Activated T-helper 17 cell treated with anti-CD3 and anti-CD28 coated beads, Interleukin-2, amount 50 U/mL, for 72 hours (primary cell): Measurements from ENCODE around the gene CRABP2. TPM values are rescaled to one million over a fixed set of nuclear protein-coding genes. Genes with fewer than 3 reads are reported as not detected.

Experiments
- ATAC-seq: fragments of 150-1000 bp; cut with Tn5 transposase; replicated peaks from 2 replicates; pipeline ENCODE4 v1.10.0; 2021; ENCODE audit warnings: mild to moderate bottlenecking, moderate library complexity
- H3K27ac Mint-ChIP-seq: one replicate; pipeline ENCODE4 v1.8.0; 2022; ENCODE audit warnings: mixed read lengths
- H3K27me3 Mint-ChIP-seq: one replicate; pipeline ENCODE4 v1.8.0; 2022; ENCODE audit warnings: mixed read lengths
- H3K36me3 Mint-ChIP-seq: one replicate; pipeline ENCODE4 v1.8.0; 2022; ENCODE audit warnings: low read depth, mild to moderate bottlenecking, mixed read lengths
- H3K4me1 Mint-ChIP-seq: one replicate; pipeline ENCODE4 v1.8.0; 2022; ENCODE audit warnings: mixed read lengths
- H3K4me3 Mint-ChIP-seq: one replicate; pipeline ENCODE4 v1.8.0; 2022; ENCODE audit warnings: mild to moderate bottlenecking, mixed read lengths
- H3K9me3 Mint-ChIP-seq: one replicate; pipeline ENCODE4 v1.8.0; 2022; ENCODE audit warnings: mixed read lengths
- total RNA-seq, 2 donors: library from RNA; stranded (reverse); gene quantifications; one replicate each; pipeline ENCODE4 v1.2.3, GENCODE V29; 2022

The CRABP2 gene
- 1 to 10 TPM; 2.2 to 4.4 TPM for total RNA-seq

DNA sequence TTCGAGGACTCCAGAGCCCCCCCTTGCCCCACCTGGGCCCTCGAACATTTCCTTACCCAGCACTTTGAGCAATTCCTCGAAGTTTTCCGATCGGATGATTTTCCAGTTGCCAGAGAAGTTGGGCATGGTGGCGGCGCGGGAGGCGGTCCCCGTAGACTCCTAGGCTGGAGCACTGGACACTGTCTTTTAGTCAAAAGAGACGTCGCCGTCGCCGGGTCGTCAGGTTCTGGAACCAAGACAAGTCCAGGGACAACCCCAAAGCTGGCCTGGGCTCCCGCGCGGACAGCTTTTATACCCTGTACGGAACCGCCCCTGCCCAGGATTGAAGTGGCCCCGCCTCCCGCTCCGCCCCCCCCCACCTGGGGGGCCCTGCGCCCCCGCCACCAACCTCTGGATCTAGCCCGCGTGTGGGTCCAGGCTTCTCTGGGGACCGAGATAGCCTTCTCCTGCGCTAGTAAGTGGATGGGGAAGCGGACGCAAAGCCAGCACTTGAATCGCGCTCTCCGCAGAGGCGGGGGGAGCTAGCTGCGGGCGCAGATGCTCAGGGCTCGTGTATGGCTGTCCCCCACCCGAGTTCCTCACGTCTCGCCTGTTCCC lies at the start of gene CRABP2:
TSS of gene CRABP2 (minus strand) at position 263 of the 597 bp plus-strand sequence. CDS start at position 126, 137 bp downstream.
- ATAC-seq = peak; percentile 48
- H3K27ac Mint-ChIP-seq = peak within 1 kb of the TSS; percentile 89

DNA sequence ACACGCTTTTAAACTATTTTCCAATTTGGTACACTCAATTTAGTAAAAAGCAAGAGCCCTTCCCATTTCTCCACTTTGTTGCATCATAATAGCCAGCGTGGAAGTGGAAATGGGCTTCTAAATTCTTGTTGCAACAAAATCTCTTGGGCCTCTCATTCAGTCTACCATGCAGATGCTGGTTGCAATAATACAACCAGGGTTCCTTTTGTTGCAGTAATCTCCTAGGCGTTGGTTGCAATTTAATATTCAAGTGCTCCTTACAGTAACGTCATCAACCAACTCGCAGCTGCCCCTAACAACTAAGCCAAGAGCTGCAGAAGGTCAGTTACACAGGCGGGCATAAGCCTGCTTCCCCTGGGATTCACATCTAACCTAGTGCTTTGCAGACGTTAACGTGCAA lies 48.8 kb upstream of the CRABP2 start:
- Mint-ChIP-seq H3K27ac (no peak overlapping the region), H3K27me3 (no peaks in the 10 kb centered on the region), H3K4me3 (no peak overlapping the region), H3K4me1 (peaks cover 4% of the 10 kb centered on the region), H3K9me3 (no peaks in the 10 kb centered on the region), H3K36me3 (peaks cover 21% of the 10 kb centered on the region)
- no peak for ATAC-seq

More for the DNA sequence above, at the start of gene CRABP2:
- no peaks in the 10 kb centered on the region for H3K36me3 Mint-ChIP-seq
- H3K27me3 Mint-ChIP-seq = peaks cover 16% of the 10 kb centered on the region
- peaks cover 11% of the 10 kb centered on the region for H3K4me1 Mint-ChIP-seq
- no peaks in the 10 kb centered on the region for H3K9me3 Mint-ChIP-seq
- peak within 1 kb of the TSS; percentile 85 for H3K4me3 Mint-ChIP-seq

- Mint-ChIP-seq H3K9me3 (no peaks in the 10 kb centered on the region), H3K36me3 (peaks cover 34% of the 10 kb centered on the region), H3K27me3 (no peaks in the 10 kb centered on the region), H3K4me3 (peak overlapping the region; percentile 97), H3K4me1 (peaks cover 4% of the 10 kb centered on the region), H3K27ac (peak overlapping the region; percentile 14)
- no peak for ATAC-seq
These were observed 47.6 kb upstream of the CRABP2 start for GRCh38 chr1:156752843-156753482.

DNA sequence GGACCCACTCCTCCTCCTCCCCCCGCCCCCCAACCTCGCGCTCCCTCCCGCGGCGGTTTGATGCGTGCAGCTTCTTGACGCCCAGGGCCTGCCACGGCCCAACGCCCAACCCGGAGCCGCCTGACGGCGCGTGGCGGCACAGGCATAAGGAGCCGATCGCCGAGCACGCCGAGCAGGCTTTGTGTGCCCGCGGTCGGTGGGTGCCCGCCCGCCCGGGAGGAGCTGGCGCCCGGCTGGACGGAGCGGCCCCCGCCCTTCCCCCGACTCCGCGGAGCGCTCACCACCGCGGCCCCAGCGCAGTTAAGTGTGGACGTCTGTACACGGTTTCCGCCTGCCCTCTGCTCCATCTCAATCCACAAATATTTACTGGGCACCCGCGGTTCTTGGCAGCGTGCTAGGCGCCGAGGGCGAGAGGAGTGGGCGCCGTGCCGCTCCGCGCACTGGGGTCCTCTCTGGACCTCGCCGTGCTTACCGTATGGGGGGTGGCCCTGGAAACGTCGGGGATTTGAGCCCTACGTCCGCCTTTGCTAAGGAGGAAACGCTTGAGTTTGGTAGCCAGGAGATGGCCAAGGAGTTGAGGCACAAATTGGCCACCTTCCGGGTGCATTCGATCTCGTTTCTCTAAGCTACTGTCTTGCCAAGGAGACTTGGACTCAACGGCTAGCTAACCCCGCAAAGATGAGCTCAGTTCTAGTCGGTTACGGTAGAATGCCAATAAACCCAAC lies 46.5 kb upstream of the CRABP2 start:
- Mint-ChIP-seq H3K9me3 (no peaks in the 10 kb centered on the region), H3K4me1 (peaks cover 4% of the 10 kb centered on the region), H3K4me3 (peak overlapping the region; percentile 97), H3K27me3 (no peaks in the 10 kb centered on the region), H3K36me3 (peaks cover 44% of the 10 kb centered on the region), H3K27ac (peak overlapping the region; percentile 89)
- ATAC-seq = peak; percentile 78

GRCh38 chr1:156751451-156751756 lies 46.0 kb upstream of the CRABP2 start, which contains the start of gene HDGF:
Gene HDGF (minus strand): TSS chr1:156751675. CDS start chr1:156751429, 246 bp downstream.
- no peak for ATAC-seq
- H3K4me3 Mint-ChIP-seq = peak within 1 kb of the TSS; percentile 97

GRCh38 chr1:156750711-156751450 lies 45.5 kb upstream of the CRABP2 start:
- Mint-ChIP-seq H3K36me3 (peaks cover 54% of the 10 kb centered on the region), H3K27me3 (no peaks in the 10 kb centered on the region), H3K27ac (peak overlapping the region; percentile 97), H3K9me3 (no peaks in the 10 kb centered on the region), H3K4me1 (peaks cover 8% of the 10 kb centered on the region), H3K4me3 (peak overlapping the region; percentile 97)
- ATAC-seq = peak; percentile 20

More at GRCh38 chr1:156751451-156751756, 46.0 kb upstream of the CRABP2 start, which contains the start of gene HDGF:
- no peaks in the 10 kb centered on the region for H3K27me3 Mint-ChIP-seq
- no peaks in the 10 kb centered on the region for H3K9me3 Mint-ChIP-seq
- H3K27ac Mint-ChIP-seq = peak within 1 kb of the TSS; percentile 97
- peaks cover 49% of the 10 kb centered on the region for H3K36me3 Mint-ChIP-seq
- peaks cover 4% of the 10 kb centered on the region for H3K4me1 Mint-ChIP-seq

DNA sequence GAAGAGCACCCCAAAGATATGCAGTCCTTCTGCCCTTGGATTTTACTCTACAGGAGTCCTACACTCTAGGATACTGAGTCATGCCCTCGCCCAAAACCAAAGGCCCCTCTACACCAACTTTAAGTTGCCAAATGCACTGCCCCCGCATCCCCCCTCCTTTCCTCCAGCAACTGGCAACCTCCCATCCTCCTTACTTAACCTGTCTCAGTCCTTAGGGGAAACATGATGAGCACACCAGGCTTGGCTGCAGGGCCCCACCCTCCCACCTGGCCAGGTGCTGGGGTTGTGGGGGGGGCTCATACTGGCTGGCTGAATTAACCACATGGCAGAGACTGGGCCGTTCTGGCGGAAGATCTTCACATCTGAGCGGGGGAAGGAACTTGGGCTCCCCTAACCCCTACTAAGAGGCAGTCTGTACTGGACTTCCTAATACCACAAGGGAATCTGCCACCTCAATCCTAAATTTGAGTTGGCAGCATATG lies 44.8 kb upstream of the CRABP2 start:
- Mint-ChIP-seq H3K4me3 (peak overlapping the region; percentile 97), H3K4me1 (peaks cover 15% of the 10 kb centered on the region)

DNA sequence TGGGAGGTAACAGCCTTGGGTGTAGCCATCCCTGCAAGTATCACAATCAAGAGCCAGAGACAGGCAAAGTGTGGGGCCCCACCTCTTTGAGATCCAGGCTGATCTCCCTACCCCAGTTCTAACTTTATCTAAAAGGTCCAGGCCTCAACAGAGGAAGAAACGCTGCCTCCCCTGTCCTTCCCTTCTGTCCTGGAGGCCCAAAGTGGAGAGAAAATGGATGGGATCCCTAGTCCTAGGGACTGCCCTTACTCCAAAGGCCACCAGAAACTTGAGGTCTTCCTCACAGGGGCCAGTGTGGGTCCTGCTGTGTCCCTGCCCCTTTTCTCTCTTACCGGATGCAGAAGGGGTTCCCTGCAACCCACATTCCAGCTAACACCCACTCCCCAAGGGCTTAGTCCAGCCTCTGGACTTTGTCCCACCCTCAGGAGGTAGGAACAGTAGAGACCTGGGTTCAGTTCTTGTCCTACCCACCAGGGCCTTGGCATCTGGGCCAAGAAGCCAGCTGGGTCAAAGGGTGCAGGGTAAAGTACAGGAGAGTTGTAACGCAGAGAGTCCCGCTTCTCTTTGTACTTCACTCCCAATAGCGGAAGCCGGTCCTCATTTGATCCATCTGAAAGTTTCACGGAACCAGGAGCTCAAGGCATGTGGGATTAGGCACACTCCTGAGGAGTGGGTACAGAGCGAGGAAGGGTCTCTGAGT lies 44.2 kb upstream of the CRABP2 start:
- ATAC-seq = no peak
- H3K27me3 Mint-ChIP-seq = no peaks in the 10 kb centered on the region
- H3K4me1 Mint-ChIP-seq = peaks cover 15% of the 10 kb centered on the region
- H3K4me3 Mint-ChIP-seq = peak overlapping the region; percentile 97
- no peaks in the 10 kb centered on the region for H3K9me3 Mint-ChIP-seq
- H3K27ac Mint-ChIP-seq = peak overlapping the region; percentile 97
- peaks cover 67% of the 10 kb centered on the region for H3K36me3 Mint-ChIP-seq

More for the DNA sequence above, 44.8 kb upstream of the CRABP2 start:
- Mint-ChIP-seq H3K9me3 (no peaks in the 10 kb centered on the region), H3K27me3 (no peaks in the 10 kb centered on the region), H3K36me3 (peaks cover 61% of the 10 kb centered on the region), H3K27ac (peak overlapping the region; percentile 97)
- ATAC-seq = peak; percentile 38

DNA sequence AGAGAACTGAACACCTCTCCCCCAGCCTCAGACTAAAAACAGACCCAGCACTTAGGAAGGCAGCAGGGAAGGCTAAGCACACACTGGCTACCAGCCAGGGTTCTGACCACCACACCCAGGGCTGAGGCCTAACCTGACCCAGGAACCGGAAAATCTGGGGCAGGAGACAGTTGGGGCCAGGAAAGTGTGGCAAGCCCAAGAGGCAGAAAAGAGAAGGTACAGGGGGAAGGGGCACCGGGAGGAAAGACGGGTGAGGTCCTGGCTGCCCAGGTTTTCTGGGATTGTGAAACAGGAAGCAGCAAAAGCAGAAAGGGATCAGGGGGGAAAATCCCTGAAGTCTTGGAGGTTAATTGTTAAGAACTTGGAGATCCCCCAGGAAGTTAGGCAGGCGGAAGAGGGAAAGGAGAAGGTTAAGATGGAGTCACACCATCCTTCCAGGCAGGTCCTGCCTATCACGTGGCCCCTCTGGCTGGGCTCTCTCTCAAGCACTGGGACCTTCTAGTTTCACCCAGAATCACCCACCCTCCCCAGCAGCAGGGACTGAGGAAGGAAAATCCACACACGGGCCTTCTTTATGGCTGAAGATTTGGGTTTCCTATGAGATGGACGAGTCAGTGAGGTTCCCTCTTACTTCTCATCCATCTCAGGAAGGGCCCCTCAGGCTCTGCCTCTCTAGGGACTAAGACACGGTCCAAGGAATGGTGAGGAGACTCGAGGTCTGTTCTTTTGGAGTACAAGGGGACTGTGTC lies 43.5 kb upstream of the CRABP2 start:
- Mint-ChIP-seq H3K36me3 (peaks cover 75% of the 10 kb centered on the region), H3K27ac (peak overlapping the region; percentile 97), H3K4me3 (peak overlapping the region; percentile 97), H3K9me3 (no peaks in the 10 kb centered on the region), H3K27me3 (no peaks in the 10 kb centered on the region), H3K4me1 (peaks cover 20% of the 10 kb centered on the region)
- peak; percentile 30 for ATAC-seq

- Mint-ChIP-seq H3K27ac (peak overlapping the region; percentile 97), H3K9me3 (no peaks in the 10 kb centered on the region), H3K27me3 (no peaks in the 10 kb centered on the region), H3K4me3 (peak overlapping the region; percentile 97), H3K36me3 (peaks cover 83% of the 10 kb centered on the region), H3K4me1 (peaks cover 22% of the 10 kb centered on the region)
- peak; percentile 0 for ATAC-seq
These were observed 42.6 kb upstream of the CRABP2 start for GRCh38 chr1:156747742-156748669.

DNA sequence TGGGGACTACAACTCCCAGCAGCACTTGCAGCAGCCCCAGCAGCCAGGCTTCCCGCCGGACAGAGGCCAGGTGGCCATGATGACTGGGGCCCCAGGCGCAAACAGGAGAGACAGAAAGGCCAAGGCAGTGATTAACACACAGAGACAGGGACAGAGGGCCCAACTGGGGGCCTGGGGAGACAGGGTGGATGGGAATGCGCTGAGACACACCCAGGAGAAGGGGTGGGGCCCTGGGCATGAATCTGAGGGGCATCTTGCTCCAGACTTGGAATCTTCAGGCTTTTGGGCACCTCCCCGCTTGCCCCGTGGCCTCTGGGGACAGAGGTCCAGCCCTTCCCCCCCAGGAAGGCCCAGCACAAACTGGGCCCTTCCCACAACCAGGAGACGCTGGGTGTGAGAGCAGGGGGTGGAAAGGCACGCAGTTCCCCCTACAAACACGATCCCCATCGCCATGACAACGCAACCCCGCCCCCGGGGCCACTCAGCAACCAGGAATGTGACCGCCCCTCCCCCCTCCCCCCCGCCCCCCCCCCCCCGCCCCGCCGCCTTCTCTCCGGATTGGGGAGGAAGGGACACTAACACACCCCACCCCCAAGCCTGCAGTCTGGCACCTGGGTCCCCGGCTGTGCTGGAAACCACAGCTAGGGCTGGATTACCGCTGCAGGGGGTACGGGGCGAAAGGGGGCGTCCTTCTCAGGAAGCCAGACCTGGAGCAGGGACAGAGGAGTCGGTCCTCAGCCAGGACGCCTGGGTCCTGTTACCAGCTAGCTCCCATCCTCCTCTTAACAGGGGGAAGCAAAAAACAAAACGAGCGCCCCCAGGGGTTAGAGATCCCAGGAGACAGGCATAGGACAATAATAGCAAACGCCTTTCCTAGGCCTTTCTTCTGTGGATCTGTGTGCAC lies 41.6 kb upstream of the CRABP2 start:
- H3K36me3 Mint-ChIP-seq = peaks cover 91% of the 10 kb centered on the region
- H3K27me3 Mint-ChIP-seq = no peaks in the 10 kb centered on the region
- H3K4me1 Mint-ChIP-seq = peaks cover 22% of the 10 kb centered on the region
- peak overlapping the region; percentile 97 for H3K4me3 Mint-ChIP-seq
- ATAC-seq = no peak
- no peaks in the 10 kb centered on the region for H3K9me3 Mint-ChIP-seq
- peak overlapping the region; percentile 97 for H3K27ac Mint-ChIP-seq

DNA sequence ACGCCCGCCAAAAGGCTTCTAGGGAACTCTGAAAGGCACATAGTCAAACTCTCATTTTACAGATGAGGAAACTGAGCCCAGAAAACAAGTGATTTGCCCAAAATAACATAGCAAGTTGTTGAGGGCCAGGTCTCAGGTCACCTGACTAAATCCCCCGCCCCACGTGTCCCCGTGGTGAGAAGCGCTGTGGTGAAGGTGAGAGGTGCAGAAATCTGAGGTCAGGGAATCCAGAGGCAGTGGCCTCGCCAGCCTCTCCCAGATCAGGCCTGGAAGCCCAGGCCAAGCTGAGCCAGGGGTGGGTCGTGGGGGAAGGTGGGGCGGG lies 41.0 kb upstream of the CRABP2 start:
- Mint-ChIP-seq H3K4me1 (peaks cover 25% of the 10 kb centered on the region), H3K27me3 (no peaks in the 10 kb centered on the region), H3K4me3 (peak overlapping the region; percentile 97), H3K9me3 (no peaks in the 10 kb centered on the region), H3K36me3 (peaks cover 95% of the 10 kb centered on the region), H3K27ac (peak overlapping the region; percentile 97)
- no peak for ATAC-seq
